Measurements from ENCODE around the gene BCKDHB.
A peak's percentile ranks its signal among the peaks of the same experiment; 100 is the strongest.

The BCKDHB gene

DNA sequence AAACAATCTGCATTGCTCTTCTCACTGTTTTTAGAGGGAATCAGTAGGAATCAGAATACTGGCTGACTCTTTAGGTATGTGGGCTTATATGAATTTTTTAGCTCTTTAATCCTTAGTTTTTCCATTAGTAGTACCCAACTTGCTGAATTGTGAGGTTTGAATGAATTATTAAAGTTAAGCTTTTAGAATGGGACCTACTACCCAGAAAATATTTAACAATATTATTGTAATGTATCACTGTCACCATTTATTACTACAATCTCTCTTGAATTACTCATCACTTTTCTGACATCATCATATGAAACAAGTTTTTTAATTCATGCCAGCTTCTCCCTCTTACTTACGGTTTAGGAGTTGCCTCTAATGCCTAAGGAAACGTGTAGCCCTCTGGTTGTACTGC lies 212.7 kb downstream of the BCKDHB start:
- no peak for DNase-seq (ENCODE audit: extremely low read depth in 1 of 2, low read depth in 1 of 2)

DNA sequence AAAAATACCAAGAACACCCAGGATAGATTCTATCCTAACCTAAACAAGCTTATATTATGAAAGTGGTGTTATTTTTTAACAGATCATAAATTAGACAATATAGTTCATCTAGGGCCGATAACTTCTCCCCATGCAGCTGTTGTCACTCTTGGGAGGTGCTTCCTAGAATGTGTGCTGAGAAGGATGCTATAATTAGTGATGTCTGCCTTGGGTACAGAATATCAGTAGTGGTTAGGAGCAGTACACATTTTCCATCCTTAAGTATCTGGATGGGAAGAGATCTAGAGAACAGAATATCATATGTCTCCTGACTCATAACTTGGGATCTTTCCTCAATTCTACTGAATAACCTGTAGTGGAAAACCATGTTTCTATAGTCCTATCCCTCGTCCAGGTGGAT lies 214.5 kb downstream of the BCKDHB start:
- no peak for DNase-seq (ENCODE audit: extremely low read depth in 1 of 2, low read depth in 1 of 2)

DNA sequence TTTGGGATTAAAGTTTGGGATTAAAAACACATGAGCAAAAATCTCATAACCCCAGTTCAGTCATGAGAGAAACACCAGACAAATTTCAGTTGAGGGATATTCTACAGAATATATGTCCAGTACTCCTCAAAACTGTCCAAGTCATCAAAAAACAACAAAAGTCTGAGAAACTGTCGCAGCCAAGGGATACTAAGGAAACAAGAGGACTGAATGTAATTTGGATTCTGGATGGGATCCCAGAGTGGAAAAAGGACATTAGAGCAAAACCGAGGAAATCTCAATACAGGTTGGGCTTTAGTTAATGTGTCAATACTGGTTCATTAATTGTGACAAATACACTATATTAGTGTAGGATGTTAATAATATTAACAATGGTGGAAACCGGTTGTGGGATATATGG lies 219.3 kb downstream of the BCKDHB start:
- no peak for DNase-seq (ENCODE audit: extremely low read depth in 1 of 2, low read depth in 1 of 2)

DNA sequence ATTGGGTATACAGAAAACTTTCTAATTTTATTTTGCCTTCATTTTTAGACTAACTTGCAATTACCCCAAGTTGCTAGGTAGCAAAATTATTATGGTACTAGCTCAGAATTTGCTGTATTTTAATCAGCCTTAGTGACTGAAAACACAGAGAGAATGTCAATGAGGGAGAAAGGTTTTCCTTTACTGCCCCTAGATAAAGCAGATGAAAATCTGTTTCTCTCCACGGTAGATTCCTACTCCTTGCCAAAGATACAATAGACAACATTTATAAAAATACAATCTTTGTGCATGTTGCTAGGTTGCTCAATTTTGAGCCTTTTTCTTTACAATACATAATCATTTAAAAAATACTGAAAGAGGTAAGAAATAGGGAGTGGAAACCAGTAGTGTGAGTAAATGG lies 222.2 kb downstream of the BCKDHB start:
- DNase-seq (ENCODE audit: extremely low read depth in 1 of 2, low read depth in 1 of 2), result no peak

DNA sequence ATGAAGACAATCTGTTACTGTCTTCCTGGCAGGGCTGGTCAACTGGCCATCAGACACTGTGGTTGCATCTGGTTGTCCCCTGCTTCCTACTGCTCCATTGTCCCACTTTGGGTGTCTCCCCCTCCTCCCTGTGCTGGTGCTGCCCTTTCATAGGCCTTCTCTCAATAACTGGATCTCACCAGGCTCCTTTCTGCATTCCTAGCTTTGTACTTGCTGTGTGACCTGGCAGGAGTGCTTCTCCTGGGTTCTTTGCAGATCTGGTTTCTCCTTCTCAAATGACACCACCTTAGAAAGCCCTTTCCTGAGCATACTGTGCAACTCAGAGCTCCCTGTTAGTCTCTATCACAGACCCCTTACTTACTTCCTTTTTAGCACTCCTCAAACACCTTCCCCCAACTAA lies 223.0 kb downstream of the BCKDHB start:
- no peak for DNase-seq (ENCODE audit: extremely low read depth in 1 of 2, low read depth in 1 of 2)

DNA sequence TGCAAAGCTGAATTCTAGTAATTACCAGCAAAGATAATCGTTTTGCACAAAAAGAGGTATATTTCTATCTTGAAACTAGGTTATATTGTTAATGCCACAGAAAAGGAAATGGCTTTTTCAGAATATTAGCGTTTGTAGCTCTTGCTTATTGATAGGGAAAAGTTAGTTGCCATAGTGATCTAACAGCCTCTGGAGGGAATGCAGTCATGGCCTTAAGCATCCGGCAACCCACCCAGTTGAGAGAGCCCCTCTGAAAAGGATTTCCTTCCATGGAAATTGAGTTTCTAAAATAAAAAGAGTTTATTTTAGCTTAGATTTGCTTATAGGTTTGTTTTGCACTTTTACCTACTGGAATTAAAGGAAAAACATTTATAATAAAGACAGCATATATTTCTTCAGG lies 224.5 kb downstream of the BCKDHB start:
- DNase-seq (ENCODE audit: extremely low read depth in 1 of 2, low read depth in 1 of 2), result no peak

DNA sequence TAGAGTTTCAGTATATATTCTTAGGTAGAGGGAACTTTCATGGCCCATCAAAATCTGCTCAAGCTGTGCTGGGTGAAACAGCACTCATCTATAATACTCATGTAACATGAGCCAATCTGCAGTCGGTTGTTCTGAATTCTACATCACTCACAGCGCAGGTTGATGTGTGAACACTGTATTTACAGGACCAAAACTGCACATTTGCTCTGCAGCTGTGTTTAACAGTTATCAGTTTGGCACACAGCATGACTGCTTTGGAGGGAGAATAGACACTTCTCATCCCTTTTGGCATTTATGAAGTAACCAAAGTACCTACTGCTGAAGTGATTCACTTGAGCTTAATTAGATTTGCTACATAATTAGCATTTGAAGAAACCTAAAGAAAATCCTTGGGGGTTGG lies 225.1 kb downstream of the BCKDHB start:
- DNase-seq (ENCODE audit: extremely low read depth in 1 of 2, low read depth in 1 of 2), result no peak

DNA sequence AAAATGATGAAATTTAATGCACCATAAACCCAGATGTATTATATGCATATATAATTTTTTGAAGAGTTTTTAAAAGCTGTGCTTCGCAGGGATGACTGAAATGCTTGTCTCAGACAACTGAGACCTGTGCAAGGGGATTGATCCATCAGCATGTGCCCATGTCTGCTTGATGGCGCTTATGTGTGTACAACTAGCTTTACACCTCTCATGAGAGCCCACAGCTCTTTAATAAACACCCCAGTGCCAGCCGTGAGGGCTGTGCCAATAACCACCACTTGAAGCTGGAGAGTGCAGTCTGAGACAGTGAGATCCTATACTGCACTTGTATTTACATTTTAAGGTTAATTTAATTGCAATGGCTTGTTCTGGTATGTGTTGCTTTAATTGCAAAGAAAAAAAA lies 225.5 kb downstream of the BCKDHB start:
- no peak for DNase-seq (ENCODE audit: extremely low read depth in 1 of 2, low read depth in 1 of 2)

DNA sequence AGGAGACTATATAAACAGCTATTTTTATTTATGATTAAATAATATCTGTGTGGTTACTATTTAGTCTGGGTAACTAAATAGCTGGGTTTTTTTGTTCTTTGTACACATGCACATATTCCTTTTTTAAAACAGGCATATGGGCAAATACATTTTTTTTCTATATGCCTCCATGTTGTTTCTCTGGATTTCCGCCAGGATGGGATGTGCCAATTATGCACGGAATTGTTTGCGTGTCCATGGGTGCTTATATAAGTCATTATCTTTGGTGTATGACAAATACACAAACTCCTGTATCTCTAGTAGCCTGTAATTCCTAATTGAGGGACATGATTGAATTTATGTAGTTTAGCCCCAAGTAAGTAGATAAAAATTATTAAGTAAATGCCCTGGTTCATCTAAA lies 226.9 kb downstream of the BCKDHB start:
- no peak for DNase-seq (ENCODE audit: extremely low read depth in 1 of 2, low read depth in 1 of 2)

DNA sequence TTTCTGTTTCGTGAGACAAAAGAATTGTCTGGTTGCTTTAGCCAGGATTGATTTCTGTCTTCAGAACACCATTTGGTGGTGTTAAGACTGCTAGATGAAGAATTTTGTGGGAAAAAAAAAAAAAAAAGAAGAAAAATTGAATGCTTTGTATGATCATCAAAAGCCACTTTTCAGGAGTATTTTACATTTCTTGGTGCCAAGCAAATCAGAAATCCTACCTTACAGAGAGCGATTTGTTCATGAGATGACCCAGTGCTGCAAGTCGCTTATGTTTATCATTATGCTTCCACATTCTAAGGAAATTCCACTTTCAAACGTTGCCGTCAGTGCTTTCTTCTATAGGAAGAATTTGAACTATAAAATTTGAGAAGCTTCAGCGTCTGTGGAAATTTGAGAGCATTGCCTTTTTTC lies 228.7 kb downstream of the BCKDHB start:
- DNase-seq (ENCODE audit: extremely low read depth in 1 of 2, low read depth in 1 of 2), result no peak

DNA sequence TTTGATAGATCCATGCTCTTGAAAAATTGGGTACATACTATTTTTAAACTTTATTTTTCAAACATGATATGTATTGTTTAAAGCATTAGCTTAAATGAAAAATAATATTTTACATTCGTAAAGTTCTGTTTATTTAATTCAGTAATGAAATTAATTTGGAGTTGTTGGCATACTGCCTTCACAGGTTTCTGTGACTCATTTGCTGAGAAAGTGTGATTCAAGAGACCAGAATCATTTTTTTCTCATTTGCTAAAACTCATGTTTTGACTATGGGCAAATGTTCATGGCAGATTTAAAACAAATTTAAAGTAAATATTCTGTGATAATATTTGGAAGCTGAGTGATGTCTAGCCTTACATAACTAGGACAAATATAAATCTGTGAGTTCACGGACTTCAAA lies 230.4 kb downstream of the BCKDHB start:
- DNase-seq (ENCODE audit: extremely low read depth in 1 of 2, low read depth in 1 of 2), result no peak

DNA sequence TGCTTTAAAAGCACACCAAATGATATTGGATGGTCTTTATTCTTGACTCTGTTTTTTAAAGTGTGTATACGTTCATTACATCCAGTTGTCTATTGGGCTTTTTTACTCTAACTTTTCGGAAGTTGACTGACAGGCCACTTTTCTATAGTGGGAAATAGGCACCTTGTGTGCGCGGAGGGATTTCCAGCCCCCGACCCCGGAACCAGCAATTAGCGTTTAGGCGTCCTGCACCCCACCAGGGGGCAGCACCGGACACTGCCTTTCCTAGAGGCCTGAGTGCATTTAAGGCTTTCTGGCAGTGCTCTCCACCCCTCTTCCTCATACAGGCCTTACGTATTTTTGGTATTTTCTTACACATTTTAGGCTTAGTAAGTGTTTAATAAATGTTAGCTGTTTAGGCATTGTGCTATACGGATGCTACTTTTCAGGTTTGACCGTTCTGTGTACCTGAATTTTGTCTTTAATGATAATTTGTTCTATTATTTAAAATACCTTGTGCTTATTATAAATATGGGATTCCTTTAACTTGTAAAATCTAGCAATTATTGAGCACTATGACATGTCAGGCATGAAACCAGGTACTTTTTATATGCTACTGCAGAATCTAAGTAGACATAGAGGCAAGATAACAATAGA lies 231.8 kb downstream of the BCKDHB start:
- peak; percentile 19 to 53 for DNase-seq (ENCODE audit: extremely low read depth in 1 of 2, low read depth in 1 of 2)

DNA sequence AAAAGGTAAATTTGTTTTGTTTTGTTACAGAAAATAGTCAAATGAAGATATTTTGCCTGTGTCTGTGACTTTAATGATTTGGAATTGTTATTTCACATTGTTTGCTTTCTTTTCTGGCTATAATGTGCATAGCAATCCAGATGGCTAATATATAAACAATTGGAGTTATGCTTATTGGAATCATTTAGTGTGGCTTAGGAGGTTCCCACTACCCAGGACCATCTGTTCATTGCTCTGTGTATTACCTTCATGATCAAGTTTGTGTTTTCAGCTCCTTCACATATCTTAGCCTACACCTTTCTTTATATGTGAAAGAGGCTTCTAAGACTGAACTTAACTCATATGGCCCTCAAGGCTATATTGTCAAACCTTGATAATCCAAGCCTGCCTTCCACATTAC lies 232.9 kb downstream of the BCKDHB start:
- no peak for DNase-seq (ENCODE audit: extremely low read depth in 1 of 2, low read depth in 1 of 2)

DNA sequence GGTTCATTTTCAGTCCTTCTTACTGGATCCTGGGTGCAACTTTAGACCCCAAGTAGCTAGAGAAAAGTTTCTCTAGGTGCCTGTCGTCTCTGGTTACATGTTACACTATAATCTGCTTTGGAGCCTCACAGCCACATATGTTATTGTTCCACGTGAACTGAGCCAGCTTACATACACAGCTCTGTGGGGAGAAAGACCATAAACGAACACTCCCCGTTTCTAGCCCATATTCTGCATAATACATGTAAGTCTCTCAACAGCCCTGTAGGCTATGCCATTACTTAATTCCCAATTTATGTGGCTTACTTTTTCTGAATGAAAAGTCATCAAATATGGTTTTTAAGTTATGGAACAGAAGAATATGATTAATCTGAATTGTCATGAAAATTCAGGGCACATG lies 233.8 kb downstream of the BCKDHB start:
- DNase-seq (ENCODE audit: extremely low read depth in 1 of 2, low read depth in 1 of 2), result no peak

DNA sequence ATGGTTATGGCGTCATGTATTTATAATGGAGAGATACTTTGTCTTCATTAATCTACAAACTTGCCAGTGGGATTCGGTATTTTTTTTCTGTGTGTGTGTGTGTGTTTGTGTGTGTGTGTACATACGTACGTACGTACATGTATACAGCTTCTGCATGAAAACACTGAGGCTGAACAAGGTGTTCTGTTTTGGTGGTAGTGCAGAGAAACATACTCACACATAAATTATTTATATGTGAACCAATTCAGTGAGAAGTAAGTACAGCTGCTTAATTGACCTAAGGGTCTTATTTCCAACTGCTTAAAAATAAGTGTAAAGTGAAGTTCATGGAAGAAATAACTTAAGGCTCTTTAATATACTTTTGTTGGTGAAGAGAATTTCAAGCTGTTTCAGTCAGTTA lies 234.2 kb downstream of the BCKDHB start:
- no peak for DNase-seq (ENCODE audit: extremely low read depth in 1 of 2, low read depth in 1 of 2)

DNA sequence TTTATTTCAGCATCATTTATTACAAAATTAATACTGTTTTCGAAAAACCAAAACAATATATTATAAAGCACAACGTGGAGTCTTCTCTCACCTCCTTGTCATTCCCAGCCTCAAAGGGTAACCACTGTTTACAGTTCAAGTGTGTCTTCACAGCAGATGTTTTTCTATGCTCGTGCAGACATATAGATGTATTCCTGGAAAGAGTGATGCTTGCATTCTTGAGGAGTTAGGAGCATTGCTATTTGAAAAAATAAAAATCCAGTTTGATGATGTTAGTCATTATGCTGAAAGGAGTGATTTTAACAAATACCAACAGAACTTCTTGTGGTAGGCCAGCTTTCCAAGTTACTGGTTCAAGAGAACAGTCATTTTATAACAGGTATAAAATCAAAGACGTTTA lies 234.9 kb downstream of the BCKDHB start:
- DNase-seq (ENCODE audit: extremely low read depth in 1 of 2, low read depth in 1 of 2), result no peak

DNA sequence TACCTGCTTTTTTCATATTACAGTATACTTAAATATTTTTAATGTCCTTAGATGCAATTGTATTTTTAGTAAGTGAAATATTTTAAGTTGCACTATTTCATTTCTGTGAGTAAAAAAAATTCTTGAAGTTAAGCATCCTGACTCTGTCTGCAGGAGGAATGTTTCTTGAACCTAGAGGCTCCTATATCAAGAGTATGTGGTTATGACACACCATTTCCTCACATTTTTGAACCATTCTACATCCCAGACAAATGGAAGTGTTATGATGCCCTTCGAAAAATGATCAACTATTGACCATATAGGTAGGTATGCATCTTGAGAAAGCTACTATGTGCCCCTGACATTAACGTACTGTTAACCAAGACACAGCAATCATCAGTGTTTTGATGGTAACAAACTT lies 237.0 kb downstream of the BCKDHB start:
- DNase-seq (ENCODE audit: extremely low read depth in 1 of 2, low read depth in 1 of 2), result no peak

DNA sequence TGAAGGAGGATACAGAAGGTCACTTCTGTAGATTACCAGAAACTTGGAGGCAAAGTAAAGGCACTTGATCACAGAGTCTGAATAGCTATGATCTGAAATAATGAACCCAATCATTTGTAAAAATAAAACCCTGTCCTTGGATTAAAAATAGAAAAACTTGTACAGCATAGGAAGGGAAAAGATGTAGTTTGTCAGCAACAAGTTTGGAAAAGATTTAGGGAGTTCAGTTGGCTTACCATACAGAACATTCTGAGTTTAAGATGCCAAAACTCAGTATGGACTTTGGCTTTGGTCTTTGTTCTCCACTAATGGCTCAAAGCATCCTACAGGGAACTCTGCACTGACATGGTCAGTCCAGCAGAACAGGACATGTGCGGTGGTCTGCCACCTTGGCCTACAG lies 240.6 kb downstream of the BCKDHB start:
- no peak for DNase-seq (ENCODE audit: extremely low read depth in 1 of 2, low read depth in 1 of 2)

DNA sequence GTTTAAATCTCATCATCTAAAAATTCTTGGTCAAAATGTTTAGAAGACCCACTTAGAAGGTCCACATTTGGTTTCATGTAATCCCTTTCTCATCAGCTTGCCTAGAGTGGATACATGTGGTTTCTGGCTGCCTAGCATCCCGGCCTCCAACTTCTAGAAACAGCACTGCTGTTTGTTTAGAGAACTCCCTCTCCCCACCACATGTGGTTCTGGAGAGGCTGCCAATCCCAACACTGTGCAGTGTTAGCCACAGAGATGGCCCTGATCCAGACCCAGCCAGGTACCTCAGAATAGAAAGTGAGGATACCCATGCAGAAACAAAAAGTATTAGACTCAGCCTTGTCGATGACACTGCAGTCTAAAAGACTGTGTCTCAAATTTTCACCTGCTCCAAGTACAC lies 241.8 kb downstream of the BCKDHB start:
- no peak for DNase-seq (ENCODE audit: extremely low read depth in 1 of 2, low read depth in 1 of 2)

DNA sequence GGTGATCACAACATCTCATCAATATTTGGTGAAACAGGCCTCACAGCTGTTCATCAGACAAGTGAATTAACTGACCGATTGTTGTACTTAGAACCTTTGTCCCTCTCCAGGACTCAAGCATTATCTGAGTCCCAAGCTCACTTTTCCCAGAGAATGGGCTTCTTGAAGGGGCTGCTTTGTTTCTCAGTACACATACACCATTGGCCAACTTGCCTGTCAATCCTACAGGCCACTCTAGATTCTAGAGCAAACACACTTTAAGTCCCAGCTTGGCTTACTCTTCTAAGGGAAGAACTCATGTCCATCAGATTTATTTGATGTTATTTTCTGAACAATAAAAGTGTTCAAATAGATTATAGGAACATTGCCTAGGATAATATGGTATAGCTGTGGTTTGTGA lies 249.5 kb downstream of the BCKDHB start:
- no peak for DNase-seq (ENCODE audit: extremely low read depth in 1 of 2, low read depth in 1 of 2)

DNA sequence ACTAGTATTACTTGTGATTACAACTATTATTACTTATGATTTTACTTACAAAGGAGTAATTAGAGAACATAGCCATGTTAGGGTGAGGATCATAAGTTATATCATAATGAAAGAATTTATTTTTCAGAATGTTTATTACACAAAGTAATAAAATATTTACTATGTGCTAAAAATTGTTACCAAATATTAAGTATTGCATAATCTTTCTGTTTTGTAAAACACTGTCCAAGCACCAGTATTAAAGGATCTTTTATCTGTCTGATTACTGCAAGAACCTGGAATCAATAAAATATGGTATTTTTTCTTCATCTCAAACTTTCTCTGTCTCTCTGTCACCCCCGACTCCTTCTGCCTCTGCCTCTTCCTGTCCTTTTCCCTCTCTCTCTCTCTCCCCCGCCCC lies 250.1 kb downstream of the BCKDHB start:
- DNase-seq (ENCODE audit: extremely low read depth in 1 of 2, low read depth in 1 of 2), result no peak

DNA sequence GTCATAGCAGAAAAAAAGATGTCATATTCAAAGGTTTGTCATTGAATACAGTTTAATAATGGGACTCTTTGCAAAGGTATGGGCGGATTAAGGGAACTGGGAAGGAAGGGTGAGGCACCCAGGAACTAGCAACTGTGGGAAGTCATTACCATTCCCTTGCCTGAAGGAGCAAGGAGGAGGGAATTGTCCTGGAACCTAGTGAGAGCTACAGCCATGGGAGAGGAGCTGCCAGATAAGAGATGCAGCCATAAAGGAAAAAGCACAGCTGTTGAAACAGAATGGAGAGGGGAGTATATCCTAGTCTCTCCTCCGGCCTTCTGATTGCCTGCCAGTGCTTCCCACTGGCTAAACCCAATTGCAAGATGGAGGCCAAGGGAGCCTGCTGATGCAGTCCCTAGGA lies 250.6 kb downstream of the BCKDHB start:
- DNase-seq (ENCODE audit: extremely low read depth in 1 of 2, low read depth in 1 of 2), result no peak

DNA sequence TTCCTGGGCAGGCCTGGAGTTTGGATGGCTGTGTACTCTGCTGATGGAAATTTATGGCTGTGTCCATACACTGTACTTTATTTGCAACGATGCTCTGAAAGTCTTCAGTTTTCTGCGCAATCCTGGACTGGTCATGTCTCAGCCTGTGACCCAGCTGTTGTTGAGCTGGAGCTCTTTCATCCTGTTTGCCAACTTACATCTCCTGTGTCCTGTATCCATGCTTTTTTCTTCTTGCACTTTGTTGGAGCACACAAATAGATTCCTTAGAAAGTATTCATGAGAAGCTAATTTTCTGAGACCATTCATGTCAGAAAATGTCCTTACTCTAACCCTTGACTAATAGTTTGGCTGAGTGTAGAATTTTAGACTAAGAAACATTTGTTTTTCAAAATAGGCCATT lies 251.2 kb downstream of the BCKDHB start:
- no peak for DNase-seq (ENCODE audit: extremely low read depth in 1 of 2, low read depth in 1 of 2)

All from activated CD8-positive, alpha-beta memory T cell treated with anti-CD3 and anti-CD28 coated beads for 1 hour (primary cell).